Lung (tissue), 12 donors: ENCODE measurements around the gene OXSR1. TPM values are rescaled to one million over a fixed set of nuclear protein-coding genes. Genes with fewer than 3 reads are reported as not detected.

Source experiments
- ATAC-seq: fragments of 200-7000 bp; cut with Tn5 transposase; one replicate; pipeline ENCODE4 v1.9.1; 2020; ENCODE audit warnings: moderate number of reproducible peaks; ENCODE audit not compliant: insufficient read depth, low FRiP score
- DNase-seq, 3 donors: peaks; one replicate each; pipeline ENCODE4 v3.0.0-alpha.2; 2013 to 2017
- H3K27ac ChIP-seq, 2 donors: one replicate each; pipeline ENCODE4 v1.5.1; 2013; ENCODE audit warnings: mild to moderate bottlenecking in 2 of 2, moderate library complexity in 2 of 2, control low read depth in 1 of 2, inconsistent platforms in 1 of 2, low read depth in 1 of 2, low read length in 1 of 2
- H3K27me3 ChIP-seq, 3 donors: one replicate each; pipeline ENCODE4 v1.5.1; 2013; ENCODE audit warnings: low read length in 2 of 3; ENCODE audit not compliant: control insufficient read depth in 3 of 3, insufficient read depth in 3 of 3
- H3K36me3 ChIP-seq, 4 donors: one replicate each; pipeline ENCODE4 v1.5.1; 2013; ENCODE audit warnings: low read length in 4 of 4, mild to moderate bottlenecking in 1 of 4, moderate library complexity in 1 of 4; ENCODE audit not compliant: control insufficient read depth in 4 of 4, insufficient read depth in 4 of 4
- H3K4me1 ChIP-seq, 5 donors: one replicate each; pipeline ENCODE4 v1.5.1; 2013; ENCODE audit warnings: low read length in 5 of 5, mild to moderate bottlenecking in 2 of 5, moderate library complexity in 1 of 5; ENCODE audit not compliant: control insufficient read depth in 5 of 5, insufficient read depth in 5 of 5
- H3K4me3 ChIP-seq: one replicate; pipeline ENCODE4 v1.5.1; 2013; ENCODE audit warnings: mild to moderate bottlenecking, control low read depth, moderate library complexity
- H3K9ac ChIP-seq, 2 donors: one replicate each; pipeline ENCODE4 v1.5.1; 2013; ENCODE audit warnings: low read length in 2 of 2, control low read depth in 1 of 2; ENCODE audit not compliant: insufficient read depth in 1 of 2
- H3K9me3 ChIP-seq, 4 donors: one replicate each; pipeline ENCODE4 v1.5.1; 2013; ENCODE audit warnings: low read length in 3 of 4, mild to moderate bottlenecking in 1 of 4, moderate library complexity in 1 of 4; ENCODE audit not compliant: control insufficient read depth in 4 of 4, insufficient read depth in 3 of 4
- WGBS, 2 donors: extraction: QIAGEN DNeasy Blood & Tissue Kit; methylation state at CpG; one replicate each; pipeline ENCODE4 v1.1.7; 2013; 5-methylcytosine and 5-hydroxymethylcytosine counted together
- polyA plus RNA-seq, 2 donors: library from polyadenylated mRNA; stranded (reverse); fragments of 200-250 nt; gene quantifications; one replicate each; pipeline ENCODE4 v1.2.1, GENCODE V29; 2013
- total RNA-seq, 2 donors: library from RNA; depleted of rRNA in 1 of 2; stranded (reverse); fragments of >200 nt in 1 of 2; gene quantifications; one replicate each; pipeline ENCODE4 v1.2.1, GENCODE V29; 2014 to 2021
- TF ChIP-seq, protein P1 (sequence below): IDR thresholded peaks from 2 replicates; pipeline ENCODE4 v1.5.1; 2012; ENCODE audit warnings: mild to moderate bottlenecking; ENCODE audit errors: control extremely low read depth, extremely low read depth
- donor health status: control.
- donor health status: control.
- donor health status: Bipolar disorder and iron deficiency.
- donor health status: healthy.
- donor health status: DM: yes; HTN: yes; CAD: no.

The OXSR1 gene
- total and polyA plus RNA-seq, 4 donors, result 11.9 to 38.9 (median 24.9) TPM

DNA sequence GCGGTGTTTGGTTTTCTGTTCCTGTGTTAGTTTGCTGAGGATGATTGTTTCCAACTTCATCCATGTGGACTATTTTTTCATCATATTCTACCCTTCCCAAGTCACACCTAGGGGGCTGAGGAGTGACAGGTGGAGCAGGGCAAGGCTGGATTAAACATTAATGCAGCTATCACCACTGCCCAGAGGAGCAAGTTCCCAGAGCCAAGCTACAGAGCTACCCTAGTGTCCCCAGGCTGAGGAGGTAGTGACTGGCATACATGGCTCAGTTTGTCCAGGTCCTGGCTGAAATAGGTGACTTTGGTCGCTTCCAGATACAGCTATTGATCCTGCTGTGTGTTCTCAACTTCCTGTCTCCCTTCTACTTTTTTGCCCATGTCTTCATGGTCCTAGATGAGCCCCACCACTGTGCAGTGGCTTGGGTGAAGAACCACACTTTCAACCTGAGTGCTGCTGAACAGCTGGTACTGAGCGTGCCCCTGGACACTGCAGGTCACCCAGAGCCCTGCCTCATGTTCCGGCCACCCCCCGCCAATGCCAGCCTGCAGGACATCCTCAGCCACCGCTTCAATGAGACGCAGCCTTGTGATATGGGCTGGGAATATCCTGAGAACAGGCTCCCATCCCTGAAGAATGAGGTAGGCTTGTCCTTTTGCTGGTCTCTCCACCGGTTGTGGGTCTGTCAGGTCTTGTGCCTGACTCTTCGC is 100.4 kb downstream of the OXSR1 start, which contains the start of gene SLC22A13:
Gene SLC22A13, plus strand, starts transcription at position 209 of the 704 bp plus-strand sequence. Its CDS starts 49 bp downstream, at position 258.
- Histone ChIP-seq H3K4me3 (no peak within 1 kb of the TSS), H3K9ac (peak within 1 kb of the TSS in 1 of 2 donors; percentile 6), H3K4me1 (peaks cover 0 to 6% (median 0%) of the 10 kb centered on the region in 5 donors), H3K36me3 (no peaks in the 10 kb centered on the region), H3K9me3 (no peaks in the 10 kb centered on the region), H3K27ac (no peak within 1 kb of the TSS), H3K27me3 (no peaks in the 10 kb centered on the region)
- ATAC-seq (no peak), DNase-seq (no peak)
- 96 to 97% methylated on average over 9 of the region's 9 CpGs for WGBS, 2 donors
- TF ChIP-seq, protein P1, sequence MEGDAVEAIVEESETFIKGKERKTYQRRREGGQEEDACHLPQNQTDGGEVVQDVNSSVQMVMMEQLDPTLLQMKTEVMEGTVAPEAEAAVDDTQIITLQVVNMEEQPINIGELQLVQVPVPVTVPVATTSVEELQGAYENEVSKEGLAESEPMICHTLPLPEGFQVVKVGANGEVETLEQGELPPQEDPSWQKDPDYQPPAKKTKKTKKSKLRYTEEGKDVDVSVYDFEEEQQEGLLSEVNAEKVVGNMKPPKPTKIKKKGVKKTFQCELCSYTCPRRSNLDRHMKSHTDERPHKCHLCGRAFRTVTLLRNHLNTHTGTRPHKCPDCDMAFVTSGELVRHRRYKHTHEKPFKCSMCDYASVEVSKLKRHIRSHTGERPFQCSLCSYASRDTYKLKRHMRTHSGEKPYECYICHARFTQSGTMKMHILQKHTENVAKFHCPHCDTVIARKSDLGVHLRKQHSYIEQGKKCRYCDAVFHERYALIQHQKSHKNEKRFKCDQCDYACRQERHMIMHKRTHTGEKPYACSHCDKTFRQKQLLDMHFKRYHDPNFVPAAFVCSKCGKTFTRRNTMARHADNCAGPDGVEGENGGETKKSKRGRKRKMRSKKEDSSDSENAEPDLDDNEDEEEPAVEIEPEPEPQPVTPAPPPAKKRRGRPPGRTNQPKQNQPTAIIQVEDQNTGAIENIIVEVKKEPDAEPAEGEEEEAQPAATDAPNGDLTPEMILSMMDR, result no peak

GRCh38 chr3:38266810-38267209 is 101.5 kb downstream of the OXSR1 start:
- Histone ChIP-seq H3K9me3 (no peaks in the 10 kb centered on the region), H3K4me3 (no peak overlapping the region), H3K27ac (no peak overlapping the region), H3K4me1 (peaks cover 0 to 6% (median 0%) of the 10 kb centered on the region in 5 donors), H3K36me3 (no peaks in the 10 kb centered on the region), H3K9ac (no peak overlapping the region), H3K27me3 (no peaks in the 10 kb centered on the region)
- TF ChIP-seq, protein P1, result no peak
- WGBS, 2 donors, result 93 to 95% methylated on average over 1 of the region's 1 CpG
- DNase-seq (no peak), ATAC-seq (no peak)

DNA sequence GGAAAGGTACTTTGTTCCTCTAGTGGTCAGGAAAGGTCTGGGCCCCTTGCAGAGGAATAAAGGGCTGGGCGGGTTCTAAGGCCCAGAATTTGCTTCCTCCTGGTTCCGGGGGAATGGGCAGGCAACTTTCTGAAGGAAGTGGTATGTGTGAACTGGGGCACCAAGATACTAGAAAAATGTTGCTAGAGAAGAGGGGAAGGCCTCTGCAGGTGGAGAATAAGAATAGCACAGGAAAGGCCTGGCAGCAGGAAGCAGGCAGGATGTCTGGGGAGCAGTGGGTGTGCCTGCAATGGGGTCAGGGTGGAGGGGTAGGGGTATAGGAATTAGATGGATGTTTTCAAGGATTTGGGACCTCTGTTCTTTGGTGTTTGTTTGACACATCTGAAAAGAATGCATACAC is 102.3 kb downstream of the OXSR1 start:
- no peak for DNase-seq
- Histone ChIP-seq H3K9ac (no peak overlapping the region), H3K9me3 (no peaks in the 10 kb centered on the region), H3K4me1 (peaks cover 0 to 6% (median 0%) of the 10 kb centered on the region in 5 donors), H3K27me3 (no peaks in the 10 kb centered on the region), H3K36me3 (no peaks in the 10 kb centered on the region), H3K4me3 (no peak overlapping the region), H3K27ac (no peak overlapping the region)
- TF ChIP-seq, protein P1, result no peak
- WGBS, 2 donors, result 23 to 50% methylated on average over 2 of the region's 2 CpGs
- no peak for ATAC-seq

- H3K27ac ChIP-seq, result no peak overlapping the region
- TF ChIP-seq, protein P1, result no peak
- no peak overlapping the region for H3K9ac ChIP-seq
- no peaks in the 10 kb centered on the region for H3K36me3 ChIP-seq
- H3K27me3 ChIP-seq, result no peaks in the 10 kb centered on the region
- H3K4me1 ChIP-seq, result peaks cover 0 to 6% (median 0%) of the 10 kb centered on the region in 5 donors
- ATAC-seq (no peak), DNase-seq (no peak)
- H3K4me3 ChIP-seq, result no peak overlapping the region
- WGBS, 2 donors, result 34 to 60% methylated on average over 5 of the region's 5 CpGs
- H3K9me3 ChIP-seq, result no peaks in the 10 kb centered on the region
Observed at GRCh38 chr3:38268087-38268486, 102.8 kb downstream of the OXSR1 start.
